ENCODE measurements around the gene MAMDC2.

The MAMDC2 gene

DNA sequence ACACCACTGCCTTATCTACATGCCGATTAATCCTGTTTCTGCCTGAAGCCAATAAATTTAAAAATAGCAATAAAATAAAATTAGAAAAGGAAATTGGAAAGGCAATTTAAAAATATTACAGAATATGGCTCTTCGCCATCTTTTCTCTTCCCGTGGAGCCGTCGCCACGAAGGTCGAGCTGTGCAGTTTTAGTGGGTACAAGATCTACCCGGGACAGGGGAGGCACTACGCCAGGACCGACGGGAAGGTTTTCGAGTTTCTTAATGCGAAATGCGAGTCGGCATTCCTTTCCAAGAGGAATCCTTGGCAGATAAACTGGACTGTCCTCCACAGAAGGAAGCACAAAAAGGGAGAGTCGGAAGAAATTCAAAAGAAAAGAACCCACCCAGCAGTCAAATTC is 173.4 kb downstream of the MAMDC2 start:
- Histone ChIP-seq H4K20me1 (ENCODE audit: low read depth, low read length) (no peaks in the 10 kb centered on the region), H3K79me2 (ENCODE audit: insufficient read depth, low read length) (no peaks in the 10 kb centered on the region), H3K9me2 (replicated peaks; ENCODE audit: insufficient read depth, low read length) (no peaks in the 10 kb centered on the region), H3K9ac (ENCODE audit: low read length) (no peak overlapping the region), H3K27me3 (ENCODE audit: low read length) (no peaks in the 10 kb centered on the region), H3K36me3 (ENCODE audit: low read length) (no peaks in the 10 kb centered on the region), H3K4me3 (ENCODE audit: insufficient read depth, low read length, poor library complexity, severe bottlenecking) (no peak overlapping the region), H2AFZ (ENCODE audit: low read depth, low read length, severe bottlenecking) (no peak overlapping the region), H3K27ac (ENCODE audit: low read depth, low read length) (no peak overlapping the region), H3K4me2 (ENCODE audit: low read depth, low read length, poor library complexity, severe bottlenecking) (no peak overlapping the region), H3K9me3 (ENCODE audit: insufficient read depth, low read length) (no peaks in the 10 kb centered on the region), H3F3A (ENCODE audit: insufficient read depth) (no peaks in the 10 kb centered on the region)
- TF ChIP-seq EZH2phosphoT487 (conservative IDR thresholded peaks at IDR 0.05; ENCODE audit: low read length), result no peak
- TF ChIP-seq, protein P1, sequence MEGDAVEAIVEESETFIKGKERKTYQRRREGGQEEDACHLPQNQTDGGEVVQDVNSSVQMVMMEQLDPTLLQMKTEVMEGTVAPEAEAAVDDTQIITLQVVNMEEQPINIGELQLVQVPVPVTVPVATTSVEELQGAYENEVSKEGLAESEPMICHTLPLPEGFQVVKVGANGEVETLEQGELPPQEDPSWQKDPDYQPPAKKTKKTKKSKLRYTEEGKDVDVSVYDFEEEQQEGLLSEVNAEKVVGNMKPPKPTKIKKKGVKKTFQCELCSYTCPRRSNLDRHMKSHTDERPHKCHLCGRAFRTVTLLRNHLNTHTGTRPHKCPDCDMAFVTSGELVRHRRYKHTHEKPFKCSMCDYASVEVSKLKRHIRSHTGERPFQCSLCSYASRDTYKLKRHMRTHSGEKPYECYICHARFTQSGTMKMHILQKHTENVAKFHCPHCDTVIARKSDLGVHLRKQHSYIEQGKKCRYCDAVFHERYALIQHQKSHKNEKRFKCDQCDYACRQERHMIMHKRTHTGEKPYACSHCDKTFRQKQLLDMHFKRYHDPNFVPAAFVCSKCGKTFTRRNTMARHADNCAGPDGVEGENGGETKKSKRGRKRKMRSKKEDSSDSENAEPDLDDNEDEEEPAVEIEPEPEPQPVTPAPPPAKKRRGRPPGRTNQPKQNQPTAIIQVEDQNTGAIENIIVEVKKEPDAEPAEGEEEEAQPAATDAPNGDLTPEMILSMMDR (IDR thresholded peaks at IDR 0.05; ENCODE audit: insufficient read depth, low read length, poor library complexity, severe bottlenecking), result no peak

DNA sequence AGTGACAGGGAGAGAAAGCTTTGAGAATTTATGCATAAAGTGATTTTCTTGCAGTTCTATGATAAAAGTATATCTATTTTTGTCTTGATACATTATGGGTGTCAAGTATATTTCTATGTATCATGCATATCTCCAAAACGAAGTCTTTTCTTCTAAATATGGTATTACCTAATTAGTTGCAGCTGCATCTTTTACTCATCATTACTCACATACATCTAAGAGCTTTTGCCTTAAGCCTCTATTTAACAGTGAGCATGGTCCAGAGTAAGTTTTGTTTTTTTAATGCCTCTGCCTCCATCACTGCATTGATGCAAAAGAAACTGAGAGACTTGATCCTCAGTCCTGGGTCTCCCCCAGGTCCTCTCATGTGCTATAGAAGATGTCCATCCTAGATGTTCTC is 175.1 kb downstream of the MAMDC2 start:
- Histone ChIP-seq H3K9me2 (replicated peaks; ENCODE audit: insufficient read depth, low read length) (no peaks in the 10 kb centered on the region), H3K27me3 (ENCODE audit: low read length) (no peaks in the 10 kb centered on the region), H3K4me3 (ENCODE audit: insufficient read depth, low read length, poor library complexity, severe bottlenecking) (no peak overlapping the region), H3K4me2 (ENCODE audit: low read depth, low read length, poor library complexity, severe bottlenecking) (no peak overlapping the region), H3K79me2 (ENCODE audit: insufficient read depth, low read length) (no peaks in the 10 kb centered on the region), H3K36me3 (ENCODE audit: low read length) (no peaks in the 10 kb centered on the region), H3K27ac (ENCODE audit: low read depth, low read length) (no peak overlapping the region), H3K9me3 (ENCODE audit: insufficient read depth, low read length) (no peaks in the 10 kb centered on the region), H4K20me1 (ENCODE audit: low read depth, low read length) (no peaks in the 10 kb centered on the region), H3K9ac (ENCODE audit: low read length) (no peak overlapping the region), H3F3A (ENCODE audit: insufficient read depth) (no peaks in the 10 kb centered on the region), H2AFZ (ENCODE audit: low read depth, low read length, severe bottlenecking) (no peak overlapping the region)
- TF ChIP-seq, protein P1 (IDR thresholded peaks at IDR 0.05; ENCODE audit: insufficient read depth, low read length, poor library complexity, severe bottlenecking), result no peak
- TF ChIP-seq EZH2phosphoT487 (conservative IDR thresholded peaks at IDR 0.05; ENCODE audit: low read length), result no peak

DNA sequence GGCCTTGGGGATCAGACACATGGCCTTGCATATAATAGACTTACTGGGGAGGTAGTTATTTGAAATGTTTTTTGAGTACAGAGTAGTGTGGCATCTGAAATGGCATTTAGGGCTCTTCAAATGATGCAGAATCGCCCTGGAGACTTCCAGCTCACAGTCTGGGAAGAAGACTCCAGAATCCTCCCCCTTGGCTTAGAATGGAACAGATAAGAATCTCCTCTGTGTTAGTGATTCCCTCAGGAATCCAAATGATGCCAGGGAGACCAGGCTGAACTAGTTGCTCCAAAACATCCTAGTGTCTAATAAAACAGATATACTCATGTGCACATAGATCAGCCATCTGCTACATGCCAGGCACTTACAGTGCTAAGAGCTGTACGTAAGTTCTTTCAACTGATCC is 176.6 kb downstream of the MAMDC2 start:
- no peaks in the 10 kb centered on the region for H3K9me2 ChIP-seq (replicated peaks; ENCODE audit: insufficient read depth, low read length)
- H3K9me3 ChIP-seq (ENCODE audit: insufficient read depth, low read length), result no peaks in the 10 kb centered on the region
- H3K4me3 ChIP-seq (ENCODE audit: insufficient read depth, low read length, poor library complexity, severe bottlenecking), result no peak overlapping the region
- H3K36me3 ChIP-seq (ENCODE audit: low read length), result no peaks in the 10 kb centered on the region
- no peak overlapping the region for H3K27ac ChIP-seq (ENCODE audit: low read depth, low read length)
- no peaks in the 10 kb centered on the region for H3K27me3 ChIP-seq (ENCODE audit: low read length)
- H4K20me1 ChIP-seq (ENCODE audit: low read depth, low read length), result no peaks in the 10 kb centered on the region
- no peak overlapping the region for H3K4me2 ChIP-seq (ENCODE audit: low read depth, low read length, poor library complexity, severe bottlenecking)
- H2AFZ ChIP-seq (ENCODE audit: low read depth, low read length, severe bottlenecking), result no peak overlapping the region
- H3F3A ChIP-seq (ENCODE audit: insufficient read depth), result no peaks in the 10 kb centered on the region
- TF ChIP-seq, protein P1 (IDR thresholded peaks at IDR 0.05; ENCODE audit: insufficient read depth, low read length, poor library complexity, severe bottlenecking), result no peak
- TF ChIP-seq EZH2phosphoT487 (conservative IDR thresholded peaks at IDR 0.05; ENCODE audit: low read length), result no peak
- no peaks in the 10 kb centered on the region for H3K79me2 ChIP-seq (ENCODE audit: insufficient read depth, low read length)
- no peak overlapping the region for H3K9ac ChIP-seq (ENCODE audit: low read length)
